22Rv1 (cell line): ENCODE measurements around the gene CERKL.

Source experiments
- H3K27ac ChIP-seq: fragments of 450-650 bp; 2 replicates; pipeline ENCODE4 v1.5.1; 2017
- CTCF ChIP-seq: fragments of 450-650 bp; IDR thresholded peaks from 2 replicates; pipeline ENCODE4 v1.5.1; 2017; ENCODE audit warnings: mild to moderate bottlenecking
- ZFX ChIP-seq: fragments of 450-650 bp; IDR thresholded peaks from 2 replicates; pipeline ENCODE4 v1.6.1; 2017; ENCODE audit warnings: antibody characterized with exemption, borderline replicate concordance

The CERKL gene

DNA sequence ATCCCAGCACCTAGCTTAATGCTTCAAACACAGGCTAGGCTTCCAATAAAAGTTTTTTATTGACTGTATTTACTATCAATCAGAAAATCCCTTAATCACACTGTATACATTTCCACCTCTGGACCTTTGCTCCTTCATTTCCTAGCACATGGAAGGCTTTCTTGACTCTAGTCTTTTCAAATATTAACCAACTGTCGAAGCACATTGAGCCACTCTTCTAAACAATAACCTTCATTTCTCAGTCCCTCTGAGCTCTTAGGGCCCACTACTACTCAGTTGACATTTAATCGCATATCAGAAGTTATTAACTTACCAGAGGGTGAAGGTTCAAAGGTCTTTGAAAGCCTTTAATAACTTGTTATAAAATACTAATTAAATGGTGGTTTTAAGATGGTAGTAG lies 37.4 kb downstream of the CERKL start:
- TF ChIP-seq ZFX (no peak), CTCF (no peak)

DNA sequence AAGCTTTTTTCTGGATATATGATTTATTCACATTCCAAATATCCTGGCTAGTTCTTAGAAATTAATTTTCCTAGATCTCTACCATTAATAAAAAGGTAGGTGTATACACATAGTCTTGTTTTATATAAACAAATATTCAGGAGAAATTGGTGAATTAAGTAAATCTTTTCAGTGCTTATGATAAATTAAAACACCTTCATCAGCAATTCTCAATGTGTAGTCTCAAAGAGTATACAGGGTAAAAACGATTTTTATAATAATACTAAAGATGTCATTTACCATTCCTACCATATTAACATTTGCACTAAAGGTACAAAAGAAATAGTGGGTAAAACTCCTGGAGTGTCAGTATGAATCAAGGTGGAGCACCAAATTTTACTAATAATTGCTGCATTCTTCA lies 40.2 kb downstream of the CERKL start:
- no peak overlapping the region for H3K27ac ChIP-seq
- no peak for TF ChIP-seq CTCF
- TF ChIP-seq ZFX, result no peak

More for the DNA sequence above, 37.4 kb downstream of the CERKL start:
- H3K27ac ChIP-seq, result no peak overlapping the region

GRCh38 chr2:181614874-181615638 lies 41.8 kb downstream of the CERKL start:
- no peak overlapping the region for H3K27ac ChIP-seq
- no peak for TF ChIP-seq CTCF
- TF ChIP-seq ZFX, result no peak

GRCh38 chr2:181613241-181613640 lies 43.7 kb downstream of the CERKL start:
- no peak for TF ChIP-seq CTCF
- TF ChIP-seq ZFX, result no peak
- H3K27ac ChIP-seq, result no peak overlapping the region

- no peak for TF ChIP-seq ZFX
- TF ChIP-seq CTCF, result no peak
- no peak overlapping the region for H3K27ac ChIP-seq
Observed at GRCh38 chr2:181607629-181608590, 49.0 kb downstream of the CERKL start.

DNA sequence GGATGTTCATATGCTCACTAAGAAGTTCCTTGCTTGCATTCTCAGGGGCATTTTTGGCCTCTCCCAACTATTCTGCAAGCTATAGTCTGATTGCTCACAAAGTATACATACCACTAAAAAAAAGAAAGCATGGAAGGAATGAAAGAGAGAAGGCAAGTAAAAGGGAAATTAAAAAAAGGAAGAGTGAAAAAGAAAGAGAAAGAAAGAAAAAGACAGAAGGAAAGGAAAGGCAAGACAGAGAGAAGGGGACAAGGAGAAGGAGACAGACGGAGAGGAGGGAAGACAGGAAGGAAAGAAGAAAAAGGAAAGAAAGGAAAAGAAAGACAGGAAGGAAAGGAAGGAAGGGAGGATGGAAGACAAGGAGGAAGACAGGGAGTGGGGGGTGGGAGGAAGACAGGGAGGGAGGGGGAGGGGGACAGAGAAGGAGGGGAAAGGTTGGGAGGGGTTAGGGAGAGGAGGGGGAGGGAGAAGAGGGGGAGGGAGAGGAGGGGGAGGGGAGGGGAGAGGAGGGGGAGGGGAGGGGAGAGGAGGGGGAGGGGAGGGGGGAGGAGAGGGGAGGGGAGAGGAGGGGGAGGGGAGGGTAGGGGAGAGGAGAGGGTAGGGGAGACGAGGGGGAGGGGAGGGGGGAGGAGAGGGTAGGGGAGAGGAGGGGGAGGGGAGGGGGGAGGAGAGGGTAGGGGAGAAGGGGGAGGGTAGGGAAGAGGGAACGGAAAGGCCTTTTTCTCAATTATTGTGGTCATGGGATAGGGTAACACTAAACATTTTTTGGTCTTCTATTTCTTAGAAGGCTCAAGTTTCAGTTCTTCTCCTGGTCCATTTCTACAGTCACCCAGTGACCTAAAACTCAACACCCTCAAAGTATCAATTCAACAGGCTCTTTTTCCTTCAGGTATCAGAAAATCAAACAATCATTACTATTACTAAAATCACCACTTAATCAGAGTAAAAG lies 50.7 kb downstream of the CERKL start:
- no peak overlapping the region for H3K27ac ChIP-seq
- TF ChIP-seq ZFX (no peak), CTCF (no peak)
